ENCODE measurements around the gene ZNF775. TPM values are rescaled to one million over a fixed set of nuclear protein-coding genes. Genes with fewer than 3 reads are reported as not detected.

The ZNF775 gene
- total RNA-seq, 1 donor from 2014 or later: 17.1 TPM

DNA sequence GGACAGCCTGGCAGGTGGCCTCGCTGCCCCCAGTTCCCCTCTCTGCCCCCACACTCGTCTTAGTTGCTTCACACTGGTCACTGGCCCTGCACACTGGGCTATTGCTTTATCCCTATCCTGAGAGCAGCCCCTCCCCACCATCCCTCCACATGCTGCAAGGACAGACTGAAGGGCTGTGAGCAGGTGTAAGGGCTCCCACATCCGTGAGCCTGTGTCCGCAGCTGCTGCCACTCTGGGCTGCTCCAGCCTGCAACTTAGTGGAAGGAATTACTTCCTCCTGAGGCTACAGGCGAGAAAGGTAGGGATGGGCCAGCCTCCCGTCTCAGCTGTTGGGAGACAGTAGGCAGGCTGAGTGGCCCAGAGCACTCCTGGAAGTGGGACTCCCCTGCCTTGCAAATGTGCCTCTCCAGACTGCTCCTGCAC is 41.5 kb upstream of the ZNF775 start:
- intact Hi-C loops (cut with DNase I): no loop called here
- H3K36me3 ChIP-seq: no peaks in the 10 kb centered on the region
- H3K4me3 ChIP-seq: no peak overlapping the region

DNA sequence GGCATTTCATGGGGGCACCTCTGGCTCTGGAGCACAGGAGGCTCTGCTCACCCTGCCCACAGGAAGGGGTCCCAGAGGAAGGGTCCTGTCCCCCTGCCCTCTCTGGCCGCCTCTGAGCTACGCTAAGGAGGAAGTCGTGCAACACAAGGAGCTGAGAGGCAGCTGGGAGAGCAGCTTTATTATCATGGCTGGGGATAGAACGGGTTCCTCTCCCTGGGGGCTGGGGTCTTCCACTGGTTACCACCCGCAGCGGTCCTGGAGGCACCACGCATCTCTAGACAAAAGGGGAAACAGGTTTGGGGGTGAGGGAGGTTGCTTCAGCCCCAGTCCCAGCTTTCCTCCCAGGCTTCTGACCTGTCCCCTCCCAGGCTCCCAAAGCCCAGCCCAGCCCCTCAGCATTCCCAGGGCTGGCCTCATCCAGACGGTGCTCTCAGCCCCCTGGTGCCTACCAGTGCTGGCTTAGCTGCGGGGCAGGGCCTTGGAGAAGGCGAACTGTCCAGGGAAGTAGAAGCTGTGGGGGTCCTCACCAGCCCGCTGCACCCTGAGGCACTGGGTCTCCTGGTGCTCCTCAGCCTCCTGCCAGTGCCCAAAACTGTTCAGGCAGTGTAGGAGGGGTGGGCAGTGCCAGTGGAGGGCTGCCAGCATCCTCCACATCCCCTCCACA is 40.8 kb upstream of the ZNF775 start:
- intact Hi-C loops (cut with DNase I): no loop called here
- TF ChIP-seq, protein P1, sequence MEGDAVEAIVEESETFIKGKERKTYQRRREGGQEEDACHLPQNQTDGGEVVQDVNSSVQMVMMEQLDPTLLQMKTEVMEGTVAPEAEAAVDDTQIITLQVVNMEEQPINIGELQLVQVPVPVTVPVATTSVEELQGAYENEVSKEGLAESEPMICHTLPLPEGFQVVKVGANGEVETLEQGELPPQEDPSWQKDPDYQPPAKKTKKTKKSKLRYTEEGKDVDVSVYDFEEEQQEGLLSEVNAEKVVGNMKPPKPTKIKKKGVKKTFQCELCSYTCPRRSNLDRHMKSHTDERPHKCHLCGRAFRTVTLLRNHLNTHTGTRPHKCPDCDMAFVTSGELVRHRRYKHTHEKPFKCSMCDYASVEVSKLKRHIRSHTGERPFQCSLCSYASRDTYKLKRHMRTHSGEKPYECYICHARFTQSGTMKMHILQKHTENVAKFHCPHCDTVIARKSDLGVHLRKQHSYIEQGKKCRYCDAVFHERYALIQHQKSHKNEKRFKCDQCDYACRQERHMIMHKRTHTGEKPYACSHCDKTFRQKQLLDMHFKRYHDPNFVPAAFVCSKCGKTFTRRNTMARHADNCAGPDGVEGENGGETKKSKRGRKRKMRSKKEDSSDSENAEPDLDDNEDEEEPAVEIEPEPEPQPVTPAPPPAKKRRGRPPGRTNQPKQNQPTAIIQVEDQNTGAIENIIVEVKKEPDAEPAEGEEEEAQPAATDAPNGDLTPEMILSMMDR (IDR thresholded peaks at IDR 0.05): no peak
- no peaks in the 10 kb centered on the region for H3K36me3 ChIP-seq
- no peak overlapping the region for H3K4me3 ChIP-seq
- H3K9me3 ChIP-seq: no peaks in the 10 kb centered on the region
- H3K27me3 ChIP-seq: no peaks in the 10 kb centered on the region
- no peak overlapping the region for H3K27ac ChIP-seq
- DNase-seq (ENCODE audit: low spot score in 2 of 2): no peak
- H3K4me1 ChIP-seq: peaks cover 7% of the 10 kb centered on the region in 2 donors

More for the DNA sequence above, 41.5 kb upstream of the ZNF775 start:
- no peak for DNase-seq (ENCODE audit: low spot score in 2 of 2)
- Histone ChIP-seq H3K27me3 (no peaks in the 10 kb centered on the region), H3K9me3 (no peaks in the 10 kb centered on the region), H3K4me1 (peaks cover 7% of the 10 kb centered on the region in 2 donors), H3K27ac (no peak overlapping the region)
- TF ChIP-seq, protein P1 (IDR thresholded peaks at IDR 0.05): no peak

DNA sequence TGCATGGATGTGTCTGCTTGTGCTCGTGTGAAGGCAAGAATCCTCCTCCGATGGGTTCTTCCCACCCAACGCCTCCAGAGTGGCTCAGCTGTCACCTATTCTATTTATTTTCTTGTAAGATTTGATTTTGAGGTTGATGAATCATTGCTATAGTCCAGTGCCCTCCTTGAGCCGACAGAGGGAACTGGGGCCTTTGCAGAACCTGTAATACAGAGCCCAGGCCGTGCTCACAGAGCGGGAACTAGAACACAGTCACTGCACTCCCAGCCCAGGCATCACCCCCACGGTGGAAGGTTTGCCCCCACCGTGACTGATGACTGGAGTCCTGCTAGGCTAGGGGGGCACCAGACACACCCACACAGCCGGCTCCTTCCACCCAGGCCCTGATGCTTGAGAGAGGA is 39.7 kb upstream of the ZNF775 start:
- peaks cover 7% of the 10 kb centered on the region in 2 donors for H3K4me1 ChIP-seq
- H3K27ac ChIP-seq: no peak overlapping the region
- H3K4me3 ChIP-seq: peak overlapping the region in 1 of 2 donors; percentile 51
- no peaks in the 10 kb centered on the region for H3K9me3 ChIP-seq
- DNase-seq (ENCODE audit: low spot score in 2 of 2): no peak
- H3K27me3 ChIP-seq: no peaks in the 10 kb centered on the region
- intact Hi-C loops (cut with DNase I): no loop called here
- no peaks in the 10 kb centered on the region for H3K36me3 ChIP-seq
- TF ChIP-seq, protein P1 (IDR thresholded peaks at IDR 0.05): no peak

DNA sequence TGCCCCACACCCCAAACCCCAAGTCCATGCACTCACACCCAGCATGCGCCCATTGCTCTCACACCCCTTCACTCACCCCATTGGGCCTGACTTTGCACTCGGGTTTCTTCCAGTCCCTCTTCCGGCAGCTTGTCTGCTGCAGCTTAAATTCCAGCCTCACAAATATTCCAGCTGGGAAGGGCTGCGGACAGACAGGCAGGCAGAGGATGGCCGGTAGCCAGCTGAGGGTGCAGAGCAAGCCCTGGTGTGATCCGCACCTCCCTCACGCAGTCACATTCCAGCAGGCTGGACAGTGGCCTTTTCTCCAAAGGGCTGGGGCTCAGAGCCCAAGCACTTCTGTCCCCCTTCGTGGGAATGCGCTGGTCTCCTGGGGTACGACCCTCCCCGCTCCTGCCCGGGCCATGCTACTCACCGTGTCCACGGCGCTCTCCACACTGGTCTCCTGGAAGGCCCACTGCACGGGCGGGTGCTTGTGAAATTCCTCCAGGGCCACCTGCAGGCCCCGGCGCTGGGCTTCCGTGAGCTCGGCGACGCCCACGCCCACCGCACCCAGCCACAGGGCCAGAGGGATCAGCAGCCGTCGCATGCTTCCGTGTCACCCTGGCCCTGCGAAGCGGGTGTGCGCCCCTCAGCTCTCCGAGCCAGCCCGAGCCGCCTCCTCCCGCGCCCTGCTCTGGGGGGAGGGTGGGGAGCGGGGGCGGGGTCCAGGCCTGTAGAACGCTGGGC is 38.9 kb upstream of the ZNF775 start:
- H3K9me3 ChIP-seq: no peaks in the 10 kb centered on the region
- intact Hi-C loops (cut with DNase I): loop anchor here (2.0 to 5.0 kb wide), 2 partner anchors 29 to 67 kb away; partner anchors contain the start of gene REPIN1
- H3K27ac ChIP-seq: peak overlapping the region; percentile 54 to 63
- peak in 1 of 2 donors; percentile 63 for DNase-seq (ENCODE audit: low spot score in 2 of 2)
- peak overlapping the region; percentile 51 to 68 for H3K4me3 ChIP-seq
- peaks cover 7% of the 10 kb centered on the region in 2 donors for H3K4me1 ChIP-seq
- H3K36me3 ChIP-seq: no peaks in the 10 kb centered on the region
- TF ChIP-seq, protein P1 (IDR thresholded peaks at IDR 0.05): no peak
- H3K27me3 ChIP-seq: no peaks in the 10 kb centered on the region

DNA sequence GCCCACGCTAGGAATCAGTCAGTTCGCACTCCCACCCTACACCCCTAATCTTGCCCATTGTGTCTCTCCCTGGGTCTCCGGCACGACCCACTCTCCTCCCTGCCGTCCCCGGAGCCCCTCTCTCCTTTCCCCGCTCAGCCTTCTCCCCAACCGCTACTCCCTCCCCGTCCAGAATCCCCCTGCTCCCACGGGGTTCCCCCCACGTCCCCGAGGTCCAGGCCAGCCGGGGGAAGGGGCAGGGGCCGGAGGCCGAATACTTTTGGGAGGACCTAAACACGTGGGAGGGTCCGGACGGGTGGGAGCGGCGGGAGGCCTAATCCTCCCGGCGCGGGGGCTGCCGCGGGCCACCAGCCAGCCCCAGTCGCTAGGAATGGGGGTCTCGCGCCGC is 38.3 kb upstream of the ZNF775 start:
- H3K4me1 ChIP-seq: peaks cover 7% of the 10 kb centered on the region in 2 donors
- intact Hi-C loops (cut with DNase I): loop anchor here (2.0 to 5.0 kb wide), 2 partner anchors 28 to 66 kb away; partner anchors contain the start of gene REPIN1

More for the DNA sequence above, 38.3 kb upstream of the ZNF775 start:
- Histone ChIP-seq H3K27ac (peak overlapping the region; percentile 54 to 63), H3K9me3 (no peaks in the 10 kb centered on the region), H3K27me3 (no peaks in the 10 kb centered on the region), H3K36me3 (no peaks in the 10 kb centered on the region), H3K4me3 (peak overlapping the region; percentile 51 to 68)
- no peak for DNase-seq (ENCODE audit: low spot score in 2 of 2)
- TF ChIP-seq, protein P1 (IDR thresholded peaks at IDR 0.05): no peak
